ENCODE results near the gene ZDHHC23. TPM values are rescaled to one million over a fixed set of nuclear protein-coding genes. Genes with fewer than 3 reads are reported as not detected.

The ZDHHC23 gene
- total and polyA plus RNA-seq, 2 of the 13 experiments (the other 11 are each of a cell fraction or from before 2014, with no cell fraction given), result 1.6 to 8.8 TPM

DNA sequence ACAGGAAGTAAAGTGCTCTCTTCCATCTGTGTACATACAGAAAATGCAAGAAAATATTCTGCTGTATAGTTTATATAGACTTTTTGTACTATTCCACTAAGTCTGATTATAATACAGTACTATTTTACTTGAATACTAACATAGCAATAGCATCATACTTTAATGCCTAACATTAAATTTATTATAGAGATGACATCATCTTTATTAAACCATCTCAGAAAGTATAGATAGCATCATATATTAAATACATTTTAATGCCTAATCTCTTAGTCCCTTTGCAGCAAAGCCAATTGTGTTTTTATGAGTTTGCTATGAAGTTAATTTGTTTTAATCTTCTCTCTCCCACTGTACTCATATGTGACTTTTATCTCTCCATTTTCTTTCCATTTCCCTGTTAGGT lies 39.7 kb upstream of the ZDHHC23 start:
- in situ Hi-C loops (cut with HindIII; ENCODE audit: extremely low pct_ligation_motif_present, low pct_unique_long_range_greater_than_20kb), result no loop called here
- H3K27me3 ChIP-seq (ENCODE audit: control insufficient read depth in 1 of 2, insufficient read depth in 2 of 2, low read length in 2 of 2), result 0 out of 5 replicates have a peak, but pooled peaks cover 0 to 8% of the 10 kb centered on the region in 2 experiments
- no peaks in the 10 kb centered on the region for H4K20me1 ChIP-seq (ENCODE audit: insufficient read depth, low read length)
- H3K79me2 ChIP-seq (ENCODE audit: insufficient read depth, low read length), result no peaks in the 10 kb centered on the region
- FAIRE-seq (no peak), DNase-seq (ENCODE audit: low spot score) (no peak), ATAC-seq (no peak)
- intact Hi-C loops (cut with micrococcal nuclease; ENCODE audit: unreplicated experiment), result no loop called here
- no TSS peak for BruUV-seq (replicated peaks)
- no peaks in the 10 kb centered on the region for H3K4me1 ChIP-seq (ENCODE audit: insufficient read depth, low read length)
- H3K9me3 ChIP-seq (ENCODE audit: low read length), result no peaks in the 10 kb centered on the region
- H3K4me2 ChIP-seq (ENCODE audit: low read depth, low read length), result no peak overlapping the region
- POLR2A ChIA-PET, result no interaction called here
- TF ChIP-seq GABPA (IDR thresholded peaks at IDR 0.05; ENCODE audit: low read depth, low read length) (no peak), GABPA (CRISPR knock-in tag; IDR thresholded peaks at IDR 0.05; ENCODE audit: low read depth) (no peak), XRCC5 (optimal IDR thresholded peaks at IDR 0.05; ENCODE audit: low read length) (no peak), ZBTB7B (CRISPR knock-in tag; IDR thresholded peaks at IDR 0.05) (no peak), ATF7 (IDR thresholded peaks at IDR 0.05) (peak; percentile 93), ATF7 (CRISPR knock-in tag; IDR thresholded peaks at IDR 0.05) (no peak), HNRNPLL (IDR thresholded peaks at IDR 0.05; ENCODE audit: low read depth, low read length, poor library complexity, severe bottlenecking) (no peak)
- H2AFZ ChIP-seq (ENCODE audit: low read length), result no peak overlapping the region
- H3K4me3 ChIP-seq (replicated peaks in 1 of 3; ENCODE audit: insufficient read depth in 1 of 3, low read depth in 2 of 3, low read length in 3 of 3), result no peak overlapping the region
- H3K36me3 ChIP-seq (replicated peaks in 1 of 2; ENCODE audit: control insufficient read depth in 1 of 2, insufficient read depth in 2 of 2, low read length in 2 of 2), result no peaks in the 10 kb centered on the region
- CTCF ChIA-PET (ENCODE audit: low intra/inter-chr PET ratio, low total read pairs), result no interaction called here
- no peak overlapping the region for H3K9ac ChIP-seq (ENCODE audit: insufficient read depth, low read depth, low read length)
- no peak overlapping the region for H3K27ac ChIP-seq (ENCODE audit: extremely low read length, insufficient read depth, low read length)

DNA sequence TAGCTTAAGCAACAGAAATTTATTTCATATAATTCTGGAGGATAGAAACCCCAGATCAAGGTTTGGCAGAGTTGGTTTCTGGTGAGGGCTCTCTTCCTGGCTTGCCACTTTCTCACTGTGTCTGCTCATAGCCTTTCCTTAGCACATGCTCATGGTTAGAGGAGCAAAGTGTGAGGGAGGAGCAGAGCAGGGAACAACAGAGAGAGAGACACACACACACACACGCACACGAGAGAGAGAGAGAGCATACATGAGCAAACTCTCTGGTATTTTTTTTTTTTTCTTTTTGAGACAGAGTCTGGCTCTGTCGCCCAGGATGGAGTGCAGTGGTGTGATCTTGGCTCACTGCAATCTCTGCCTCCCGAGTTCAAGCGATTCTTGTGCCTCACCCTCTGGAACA lies 36.8 kb upstream of the ZDHHC23 start:
- Histone ChIP-seq H3K4me3 (replicated peaks in 1 of 3; ENCODE audit: insufficient read depth in 1 of 3, low read depth in 2 of 3, low read length in 3 of 3) (no peak overlapping the region), H3K4me2 (ENCODE audit: low read depth, low read length) (no peak overlapping the region), H2AFZ (ENCODE audit: low read length) (no peak overlapping the region), H3K9me3 (ENCODE audit: low read length) (no peaks in the 10 kb centered on the region), H3K4me1 (ENCODE audit: insufficient read depth, low read length) (no peaks in the 10 kb centered on the region), H3K36me3 (replicated peaks in 1 of 2; ENCODE audit: control insufficient read depth in 1 of 2, insufficient read depth in 2 of 2, low read length in 2 of 2) (no peaks in the 10 kb centered on the region), H3K9ac (ENCODE audit: insufficient read depth, low read depth, low read length) (no peak overlapping the region), H3K27ac (ENCODE audit: extremely low read length, insufficient read depth, low read length) (no peak overlapping the region), H3K79me2 (ENCODE audit: insufficient read depth, low read length) (no peaks in the 10 kb centered on the region), H3K27me3 (ENCODE audit: control insufficient read depth in 1 of 2, insufficient read depth in 2 of 2, low read length in 2 of 2) (0 out of 5 replicates have a peak, but pooled peaks cover 0 to 8% of the 10 kb centered on the region in 2 experiments), H4K20me1 (ENCODE audit: insufficient read depth, low read length) (no peaks in the 10 kb centered on the region)
- intact Hi-C loops (cut with micrococcal nuclease; ENCODE audit: unreplicated experiment) (no loop called here), in situ Hi-C loops (cut with HindIII; ENCODE audit: extremely low pct_ligation_motif_present, low pct_unique_long_range_greater_than_20kb) (loop anchor here (5.0 kb wide), 2 partner anchors 69 to 174 kb away; no protein-coding TSS in a partner anchor)
- BruUV-seq (replicated peaks), result no TSS peak
- CTCF ChIA-PET (ENCODE audit: low intra/inter-chr PET ratio, low total read pairs), result no interaction called here
- no peak for TF ChIP-seq ZNF598 (CRISPR knock-in tag; IDR thresholded peaks at IDR 0.05; ENCODE audit: borderline replicate concordance)
- TF ChIP-seq XBP1 (CRISPR knock-in tag; IDR thresholded peaks at IDR 0.05), result no peak
- TF ChIP-seq STAG1 (CRISPR knock-in tag; IDR thresholded peaks at IDR 0.05), result no peak
- no peak for TF ChIP-seq ZNF17 (CRISPR knock-in tag; IDR thresholded peaks at IDR 0.05)
- TF ChIP-seq, protein P1, sequence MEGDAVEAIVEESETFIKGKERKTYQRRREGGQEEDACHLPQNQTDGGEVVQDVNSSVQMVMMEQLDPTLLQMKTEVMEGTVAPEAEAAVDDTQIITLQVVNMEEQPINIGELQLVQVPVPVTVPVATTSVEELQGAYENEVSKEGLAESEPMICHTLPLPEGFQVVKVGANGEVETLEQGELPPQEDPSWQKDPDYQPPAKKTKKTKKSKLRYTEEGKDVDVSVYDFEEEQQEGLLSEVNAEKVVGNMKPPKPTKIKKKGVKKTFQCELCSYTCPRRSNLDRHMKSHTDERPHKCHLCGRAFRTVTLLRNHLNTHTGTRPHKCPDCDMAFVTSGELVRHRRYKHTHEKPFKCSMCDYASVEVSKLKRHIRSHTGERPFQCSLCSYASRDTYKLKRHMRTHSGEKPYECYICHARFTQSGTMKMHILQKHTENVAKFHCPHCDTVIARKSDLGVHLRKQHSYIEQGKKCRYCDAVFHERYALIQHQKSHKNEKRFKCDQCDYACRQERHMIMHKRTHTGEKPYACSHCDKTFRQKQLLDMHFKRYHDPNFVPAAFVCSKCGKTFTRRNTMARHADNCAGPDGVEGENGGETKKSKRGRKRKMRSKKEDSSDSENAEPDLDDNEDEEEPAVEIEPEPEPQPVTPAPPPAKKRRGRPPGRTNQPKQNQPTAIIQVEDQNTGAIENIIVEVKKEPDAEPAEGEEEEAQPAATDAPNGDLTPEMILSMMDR (CRISPR knock-in tag; IDR thresholded peaks at IDR 0.05), result no peak
- TF ChIP-seq ZNF431 (CRISPR knock-in tag; IDR thresholded peaks at IDR 0.05; ENCODE audit: borderline replicate concordance, low read depth), result no peak
- 22% methylated on average over 3 of the region's 5 CpGs for WGBS (ENCODE audit: low lambda C conversion rate)
- DNase-seq (ENCODE audit: low spot score) (no peak), ATAC-seq (no peak), FAIRE-seq (no peak)
- POLR2A ChIA-PET, result no interaction called here
